Activated naive CD4-positive, alpha-beta T cell (primary cell): ENCODE results near the gene MYLK3.
"Not testable (repeated sequence)": the region's sequence is repeated elsewhere in the genome, so short reads cannot be mapped to it uniquely, and the experiment has no call there.

Source experiments
- DNase-seq, 4 experiments: peaks; one replicate each; lab custom pipeline; 2025; lab: John Stamatoyannopoulos, UW

Gene MYLK3

GRCh38 chr16:46747777-46748651, at the start of gene MYLK3:
Gene MYLK3 (minus strand): TSS chr16:46748344. CDS start chr16:46748193, 151 bp downstream.
- DNase-seq: no peak

- no peak for DNase-seq
Measured at GRCh38 chr16:46797501-46797900, 49.4 kb upstream of the MYLK3 start.

GRCh38 chr16:46796764-46797269, 48.7 kb upstream of the MYLK3 start:
- no peak for DNase-seq

DNA sequence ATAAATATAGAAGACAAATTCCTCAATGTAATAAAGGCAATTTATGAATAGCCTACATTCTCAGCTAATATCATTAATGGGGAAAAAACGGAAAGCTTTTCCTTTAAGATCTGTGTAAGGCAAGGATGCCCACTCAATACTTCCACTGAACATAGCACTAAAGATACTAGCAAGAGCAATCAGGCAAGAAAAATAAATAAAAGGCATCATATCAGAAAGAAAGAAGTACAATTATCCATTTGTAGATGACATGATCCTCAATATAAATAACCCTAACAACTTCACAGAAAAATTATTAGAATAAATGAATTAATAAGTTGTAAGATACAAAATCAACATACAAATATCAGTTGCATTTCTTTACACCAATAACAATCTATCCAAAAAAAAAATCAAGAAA, 45.7 kb upstream of the MYLK3 start:
- no peak for DNase-seq

GRCh38 chr16:46790599-46791270, 42.6 kb upstream of the MYLK3 start:
- no peak for DNase-seq

- DNase-seq: peak; percentile 28 to 67 (median 50)
Measured at GRCh38 chr16:46789499-46790414, 41.6 kb upstream of the MYLK3 start.

DNA sequence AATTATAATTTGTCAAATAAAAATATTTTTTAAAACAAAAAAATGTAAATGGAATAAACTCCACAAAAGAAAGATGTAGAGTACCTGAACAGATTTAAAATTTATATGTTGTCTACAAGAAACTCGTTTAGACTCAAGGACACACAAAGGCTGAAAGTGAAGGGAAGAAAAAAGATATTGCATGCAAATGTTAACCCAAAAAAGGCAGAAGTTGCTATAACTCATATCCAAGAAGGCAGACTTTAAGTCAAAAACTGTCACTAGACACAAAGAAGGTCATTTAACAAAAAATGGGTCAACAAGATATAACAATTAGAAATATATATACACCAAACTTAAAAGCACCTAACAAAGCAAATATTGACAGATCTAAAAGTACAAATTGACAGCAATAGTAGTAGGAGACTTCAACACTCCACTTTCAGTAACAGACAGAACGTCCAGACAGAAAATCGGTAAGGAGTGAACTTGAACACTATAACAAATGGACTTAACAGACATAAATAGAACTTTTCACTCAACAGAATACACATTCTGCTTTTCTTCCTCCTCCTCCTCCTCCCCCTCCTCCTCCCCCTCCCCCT, 40.8 kb upstream of the MYLK3 start:
- DNase-seq: no peak

- no peak for DNase-seq
Measured at GRCh38 chr16:46787909-46788308, 39.8 kb upstream of the MYLK3 start.

DNA sequence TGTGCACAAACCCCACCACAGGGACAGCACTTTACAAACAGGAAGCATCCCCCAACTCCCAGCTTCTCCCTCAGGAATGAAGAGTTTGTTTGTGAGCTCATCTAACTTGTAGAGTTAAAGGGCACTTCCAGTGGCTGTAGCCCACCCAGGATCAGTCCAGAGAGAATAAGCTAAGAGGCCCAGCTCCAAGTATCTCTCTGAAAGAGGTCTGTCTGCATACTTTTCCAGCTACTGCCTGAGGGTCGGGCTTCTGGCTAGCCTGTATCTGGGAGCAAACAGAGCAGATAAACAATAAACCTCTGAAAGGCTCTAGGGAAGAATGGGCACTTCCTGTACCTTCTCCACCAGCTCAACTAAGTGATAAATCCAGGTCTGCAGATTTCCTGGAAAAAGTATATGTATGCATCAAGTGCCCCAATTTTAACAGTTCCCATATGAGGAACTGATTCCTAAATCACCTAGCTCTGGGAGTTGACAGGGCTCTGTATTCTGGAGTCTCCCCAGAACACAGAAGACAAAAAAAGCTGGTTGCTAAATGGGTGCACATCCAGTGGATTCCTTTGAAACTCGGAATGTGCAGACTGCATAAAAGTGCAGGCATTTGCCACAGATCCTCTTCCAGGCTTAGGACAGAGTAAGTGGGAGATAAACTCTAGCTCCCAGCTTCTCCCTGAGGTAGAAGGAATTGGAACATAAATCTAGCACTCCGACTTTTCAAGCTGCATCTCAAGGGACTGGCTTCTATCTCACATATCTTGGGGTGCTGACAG, 37.1 kb upstream of the MYLK3 start:
- no peak for DNase-seq

- DNase-seq: not testable (repeated sequence)
Measured at GRCh38 chr16:46784569-46784968, 36.4 kb upstream of the MYLK3 start.

GRCh38 chr16:46783800-46784199, 35.7 kb upstream of the MYLK3 start:
- no peak for DNase-seq

DNA sequence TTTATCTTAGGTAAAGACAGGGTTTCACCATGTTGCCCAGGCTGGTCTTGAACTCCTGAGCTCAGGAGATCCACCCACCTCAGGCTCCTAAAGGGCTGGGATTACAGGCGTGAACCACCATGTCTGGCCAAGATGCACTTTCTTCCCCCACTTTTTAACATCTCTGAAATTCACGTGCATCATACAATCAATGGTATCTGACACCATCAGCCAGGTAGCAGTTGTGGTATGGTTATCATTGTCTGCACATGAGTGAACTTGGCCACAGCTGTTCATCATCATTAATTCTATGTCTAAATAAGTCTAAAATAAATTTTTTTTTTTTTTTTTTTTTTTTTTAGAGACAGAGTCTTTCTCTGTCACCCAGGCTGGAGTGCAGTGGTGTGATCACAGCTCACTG, 34.2 kb upstream of the MYLK3 start:
- no peak for DNase-seq

DNA sequence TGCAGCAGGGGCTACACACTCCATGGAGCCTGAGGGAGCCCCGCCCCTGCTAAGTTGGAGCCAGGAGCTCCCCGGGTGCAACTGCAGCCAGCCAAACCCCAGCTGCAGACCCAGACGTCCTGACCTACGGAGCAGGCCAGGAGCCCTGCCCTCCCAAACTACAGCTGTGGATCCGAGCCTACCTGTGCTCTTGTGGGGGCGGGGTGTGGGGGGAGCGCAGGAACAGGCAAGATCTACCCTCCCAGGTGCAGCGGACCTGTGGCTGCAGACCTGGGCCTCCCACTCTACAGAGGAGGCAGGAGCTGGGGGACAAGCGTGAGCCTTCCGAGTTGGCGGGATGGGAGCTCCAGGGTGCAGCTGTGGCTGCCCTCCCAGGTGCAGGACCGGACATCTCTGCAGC, 29.7 kb upstream of the MYLK3 start:
- no peak for DNase-seq

DNA sequence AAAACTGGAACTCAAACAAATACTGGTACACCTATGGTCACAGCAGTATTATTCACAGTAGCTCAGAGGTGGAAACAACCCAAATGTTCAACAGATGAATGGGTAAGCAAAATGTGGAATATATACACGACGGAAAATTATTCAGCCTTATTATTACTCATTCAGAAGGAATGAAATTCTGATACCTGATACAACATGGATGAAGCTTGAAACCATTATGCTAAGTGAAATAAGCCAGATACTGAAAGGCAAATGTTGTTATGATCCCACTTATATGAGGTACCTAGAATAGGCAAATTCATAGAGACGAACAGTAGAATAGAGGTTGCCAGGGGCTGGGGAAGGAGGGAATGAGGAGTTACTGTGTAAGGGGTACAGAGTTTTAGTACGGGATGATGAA, 27.1 kb upstream of the MYLK3 start:
- DNase-seq: no peak

- no peak for DNase-seq
Measured at GRCh38 chr16:46774743-46775177, 26.6 kb upstream of the MYLK3 start.

DNA sequence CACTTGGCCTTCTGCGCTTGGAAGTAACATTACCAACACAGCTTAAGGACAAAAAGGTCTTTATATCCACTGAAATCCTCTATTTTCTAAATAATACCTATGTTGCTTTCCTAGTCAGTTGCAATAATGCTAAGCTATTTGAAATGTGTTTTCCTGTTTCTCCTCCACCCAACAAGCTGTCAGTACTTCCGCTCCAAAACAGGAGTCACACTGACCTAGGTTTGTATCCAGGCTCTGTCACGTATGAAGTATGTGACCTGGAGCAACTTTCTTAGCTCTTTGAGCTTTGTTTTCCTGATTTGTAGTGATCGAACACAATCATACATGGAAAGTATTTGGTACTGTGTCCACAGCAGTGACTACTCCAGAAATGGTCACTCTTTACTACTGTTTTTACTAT, 24.3 kb upstream of the MYLK3 start:
- no peak for DNase-seq

GRCh38 chr16:46768809-46769208, 20.7 kb upstream of the MYLK3 start:
- DNase-seq: no peak

DNA sequence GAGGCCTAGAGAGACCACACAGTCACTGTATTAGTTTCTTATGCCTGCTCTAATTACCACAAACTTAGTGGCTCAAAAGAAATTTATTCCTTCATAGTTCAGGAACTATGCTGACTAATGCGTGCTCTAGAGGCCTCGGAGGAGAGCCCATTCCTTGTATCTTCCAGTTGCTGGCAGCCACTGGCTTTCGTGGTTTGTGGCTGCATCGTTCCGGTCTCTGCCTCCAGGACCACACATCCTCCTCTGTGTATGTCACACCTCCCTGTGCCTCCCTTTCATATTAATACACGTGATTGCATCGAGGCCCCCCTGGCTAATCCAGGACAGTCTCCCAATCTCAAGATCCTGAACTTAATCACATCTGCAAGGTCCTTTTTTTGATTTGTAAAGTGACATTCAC, 16.9 kb upstream of the MYLK3 start:
- DNase-seq: no peak

GRCh38 chr16:46763147-46763546, 15.0 kb upstream of the MYLK3 start:
- no peak for DNase-seq

GRCh38 chr16:46762583-46762982, 14.4 kb upstream of the MYLK3 start:
- no peak for DNase-seq

GRCh38 chr16:46759309-46759708, 11.2 kb upstream of the MYLK3 start:
- no peak for DNase-seq
